Hypothalamus (tissue), 51 donors: ENCODE results near the gene ARHGAP26.
A peak's percentile ranks its signal among the peaks of the same experiment; 100 is the strongest.

Experiments used
- DNase-seq, 51 donors: peaks; one replicate each; lab custom pipeline; 2025; lab: John Stamatoyannopoulos, UW

The ARHGAP26 gene

GRCh38 chr5:143047091-143047490 lies 276.9 kb downstream of the ARHGAP26 start:
- DNase-seq, result no peak

DNA sequence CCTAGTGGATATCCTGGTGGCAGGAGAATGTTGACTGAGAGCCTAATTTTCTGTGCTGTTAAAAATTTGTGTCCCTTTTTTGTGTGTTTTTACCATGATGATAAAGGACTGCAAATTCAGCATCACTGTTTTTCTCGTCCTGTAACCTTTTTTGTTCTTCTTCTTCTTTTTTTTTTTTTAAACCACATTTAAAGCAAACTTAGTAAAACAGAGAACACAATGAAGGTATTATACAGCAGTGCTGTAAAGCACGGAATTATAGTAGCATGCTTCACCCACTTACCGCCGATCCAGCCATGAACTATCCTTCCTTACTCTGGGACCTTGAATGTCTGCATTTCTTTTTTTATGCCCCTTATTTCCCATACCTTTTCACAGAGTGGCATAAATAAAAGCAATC lies 280.0 kb downstream of the ARHGAP26 start:
- no peak for DNase-seq

- no peak for DNase-seq
These were observed 281.3 kb downstream of the ARHGAP26 start for GRCh38 chr5:143051244-143052058.

DNA sequence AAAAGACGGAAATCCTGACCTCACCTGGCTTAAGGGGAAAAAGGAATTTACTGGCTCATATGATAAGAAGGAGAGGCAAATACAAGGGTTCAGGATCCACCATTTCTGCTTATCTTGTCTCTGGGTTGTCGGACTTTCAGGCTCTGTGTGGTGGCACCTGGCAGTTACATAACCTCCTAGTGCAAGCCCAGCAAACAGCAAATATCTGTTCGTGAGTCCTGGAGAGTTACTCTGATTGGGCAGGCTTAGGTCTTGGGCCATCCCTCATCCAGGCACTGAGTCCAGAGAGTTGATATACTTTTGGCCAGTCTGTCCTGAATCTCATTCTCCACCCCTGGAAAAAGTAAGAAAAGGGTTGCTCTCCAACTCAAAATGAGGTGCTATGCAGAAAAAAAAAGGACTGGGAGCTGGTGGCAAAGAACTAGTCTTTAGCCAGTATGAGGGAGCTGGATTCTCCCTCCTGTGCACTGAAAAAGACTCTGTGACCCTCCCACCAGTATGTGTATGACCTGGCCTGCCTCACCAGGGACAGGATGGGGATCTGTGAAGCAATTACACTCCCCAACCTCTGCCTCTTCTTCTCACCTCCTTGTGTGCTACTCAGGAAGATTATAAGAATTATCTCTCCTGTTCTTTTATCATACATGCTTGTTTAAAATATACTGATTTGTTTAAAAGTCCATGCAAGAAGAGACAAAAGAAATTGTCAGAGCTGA lies 282.9 kb downstream of the ARHGAP26 start:
- no peak for DNase-seq

GRCh38 chr5:143053780-143054179 lies 283.6 kb downstream of the ARHGAP26 start:
- no peak for DNase-seq

DNA sequence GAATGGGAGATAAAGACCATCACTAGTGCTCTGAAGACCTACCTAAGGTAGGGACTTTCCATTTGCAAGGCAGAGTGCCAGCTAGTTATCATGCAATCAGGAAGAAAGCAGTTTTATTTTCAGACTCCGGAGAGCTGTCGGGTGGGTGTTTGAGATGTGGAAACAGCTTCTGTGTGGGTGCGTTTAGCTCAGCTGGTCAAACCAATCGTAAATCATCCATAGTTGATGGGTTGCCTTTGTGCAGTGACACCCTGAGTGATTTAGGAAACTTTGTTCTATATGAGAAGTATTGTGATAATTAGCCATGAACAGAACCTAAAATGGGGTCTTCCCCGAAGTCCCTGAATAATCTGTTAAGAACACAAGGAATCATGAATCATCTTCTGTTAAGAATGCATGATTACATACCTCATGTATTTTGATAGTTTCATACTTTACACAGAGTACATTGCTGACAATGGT lies 284.3 kb downstream of the ARHGAP26 start:
- peak in 1 of 51 donors; percentile 10 for DNase-seq

GRCh38 chr5:143055596-143056338 lies 285.6 kb downstream of the ARHGAP26 start:
- no peak for DNase-seq

DNA sequence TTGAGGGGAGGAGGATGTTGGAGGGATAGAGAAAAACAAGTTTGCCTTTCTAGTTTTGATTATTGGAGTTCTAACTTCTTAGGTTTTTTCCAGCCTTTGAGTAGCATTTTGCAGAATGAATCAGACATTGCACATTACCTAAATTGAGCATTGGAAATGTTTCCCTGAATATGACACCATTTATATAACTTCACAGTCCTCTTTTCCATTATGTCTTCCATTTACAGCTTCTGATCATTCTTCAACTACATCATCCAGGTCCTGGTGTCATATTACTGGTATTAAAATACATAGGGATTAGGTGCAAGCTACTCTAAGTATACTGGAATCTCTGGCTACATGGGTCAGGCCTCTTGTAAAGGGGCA lies 286.1 kb downstream of the ARHGAP26 start:
- no peak for DNase-seq

- no peak for DNase-seq
These were observed 286.8 kb downstream of the ARHGAP26 start for GRCh38 chr5:143056792-143057579.

DNA sequence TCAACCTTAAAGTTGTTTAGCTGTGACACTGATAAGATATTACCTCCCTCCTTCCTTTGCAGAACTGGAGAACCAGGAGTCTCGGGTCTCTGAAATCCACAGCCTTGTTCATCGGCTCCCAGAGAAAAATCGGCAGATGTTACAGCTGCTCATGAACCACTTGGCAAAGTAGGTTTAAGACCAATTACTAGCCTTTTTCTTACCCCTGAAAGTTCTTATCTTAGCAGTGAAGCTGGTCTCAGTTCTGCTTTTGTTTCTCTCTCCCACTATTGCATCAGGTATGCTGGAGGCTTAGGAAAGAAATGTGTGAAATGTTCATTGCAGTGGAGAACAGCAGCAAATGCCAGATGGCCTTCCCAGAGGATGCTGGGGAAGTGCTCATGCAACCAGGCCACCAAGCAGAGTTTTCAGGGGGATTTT lies 287.4 kb downstream of the ARHGAP26 start:
- no peak for DNase-seq

DNA sequence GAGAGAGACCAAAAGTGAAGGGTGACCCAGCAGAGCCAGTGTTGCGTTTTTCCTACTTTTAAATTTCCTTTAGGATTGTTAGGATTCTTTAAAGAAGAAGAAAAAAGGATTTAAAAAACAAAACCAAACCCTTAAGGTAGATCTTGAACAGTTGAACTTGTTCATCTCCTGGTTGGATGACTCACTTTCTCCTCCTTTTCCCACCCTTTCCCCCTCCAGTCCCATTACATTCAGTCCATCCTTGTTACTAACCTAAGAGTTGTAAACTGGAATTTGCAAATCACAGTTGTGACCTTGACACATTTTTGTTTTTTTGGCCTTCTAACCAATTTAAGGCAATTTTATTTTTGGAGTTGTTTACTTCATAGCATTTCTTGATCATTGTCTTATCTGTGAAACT lies 289.2 kb downstream of the ARHGAP26 start:
- DNase-seq, result no peak

DNA sequence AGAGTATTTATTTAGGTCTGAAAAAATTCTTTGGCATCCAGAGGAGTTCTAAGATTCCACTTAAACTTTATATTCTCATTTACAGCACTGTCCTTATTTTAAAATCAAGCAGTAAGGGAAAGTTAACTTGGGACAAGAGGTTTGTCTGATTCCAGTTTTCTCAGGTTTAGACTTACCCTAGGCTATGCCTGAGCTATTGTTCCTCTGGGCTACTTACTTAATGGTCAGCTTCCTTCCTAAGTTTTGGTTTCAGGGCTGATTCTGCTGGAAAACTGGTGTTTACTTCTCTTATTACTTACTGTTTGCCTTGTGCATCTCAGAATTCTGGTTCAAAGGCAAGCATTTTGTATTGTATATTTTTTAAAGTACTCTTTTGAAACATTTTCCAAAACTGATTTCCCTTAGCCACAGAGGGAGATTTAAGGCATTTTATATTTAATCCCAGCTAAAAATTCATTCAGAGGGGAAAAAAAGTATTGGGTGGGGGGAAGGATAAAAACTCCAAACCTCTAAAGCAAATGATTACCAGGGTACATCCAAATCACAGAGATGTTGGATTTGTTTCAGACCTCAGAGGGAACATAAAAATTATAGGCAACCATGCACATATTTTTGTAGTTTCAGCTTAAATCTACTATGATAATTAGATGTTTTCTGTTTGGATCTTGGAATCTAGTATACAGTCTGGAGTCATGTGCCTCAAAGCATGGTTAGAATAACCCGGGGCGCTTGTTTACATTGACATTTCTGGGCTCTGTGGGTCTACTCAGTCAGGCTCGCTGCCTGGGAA lies 290.0 kb downstream of the ARHGAP26 start:
- DNase-seq, result no peak

- DNase-seq, result no peak
These were observed 291.2 kb downstream of the ARHGAP26 start for GRCh38 chr5:143061161-143061945.

DNA sequence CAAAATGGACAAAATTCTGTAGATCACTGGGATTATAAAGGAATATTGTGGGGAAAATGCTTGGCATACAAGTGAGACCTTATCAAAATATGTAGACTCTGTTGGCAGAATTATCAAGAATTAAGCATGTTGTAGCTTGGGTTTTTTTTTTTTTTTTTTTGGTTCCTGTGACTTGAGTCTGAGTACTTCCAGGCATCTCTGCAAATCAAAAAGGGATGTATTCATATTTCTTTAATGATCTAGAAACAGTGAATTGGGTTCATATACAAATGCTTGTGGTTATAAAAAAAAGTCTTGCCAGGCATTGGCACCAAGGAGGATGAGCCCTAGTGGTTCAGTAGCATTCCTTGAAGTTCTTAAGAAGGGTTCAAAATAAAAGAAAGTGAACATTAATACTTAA lies 292.2 kb downstream of the ARHGAP26 start:
- no peak for DNase-seq

DNA sequence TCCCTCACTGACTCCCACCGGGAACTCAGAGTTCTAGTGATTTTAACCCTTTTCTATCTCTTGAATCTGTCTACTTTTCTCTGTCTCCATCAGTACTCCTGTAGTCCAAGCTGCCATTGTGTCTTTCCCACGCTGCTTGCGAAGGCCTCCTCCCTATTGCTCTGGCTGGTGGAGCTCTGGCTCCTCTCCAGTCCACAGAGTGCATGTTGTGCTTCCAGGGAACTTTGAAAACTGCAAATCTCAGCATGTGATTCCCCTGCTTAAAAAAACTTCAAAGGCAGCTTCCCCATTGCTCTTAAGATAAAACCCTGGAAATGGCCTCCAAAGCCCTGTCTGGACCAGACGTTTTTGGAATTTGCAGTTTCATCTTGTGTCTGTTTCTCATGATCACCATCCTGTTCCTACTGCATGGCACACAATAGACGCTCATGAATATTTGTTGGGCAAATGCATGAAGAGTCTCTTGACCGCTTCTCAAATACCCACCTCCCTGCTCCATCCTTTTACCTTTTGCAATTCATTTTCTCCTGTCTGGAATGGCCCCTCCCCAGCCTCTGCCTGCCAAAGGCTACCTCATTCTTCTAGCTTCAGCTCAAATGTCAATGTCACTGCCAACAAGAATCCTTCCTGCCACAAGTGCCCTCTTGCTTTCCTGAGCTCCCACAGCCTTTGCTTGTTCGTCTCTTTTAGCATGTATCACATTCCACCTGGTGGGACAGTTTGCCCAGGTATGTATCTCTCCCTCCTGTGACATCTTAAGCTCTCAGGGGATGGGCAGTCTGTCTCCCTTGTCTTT lies 293.2 kb downstream of the ARHGAP26 start:
- DNase-seq, result peak in 13 of 51 donors; percentile 3 to 38 (median 18)

DNA sequence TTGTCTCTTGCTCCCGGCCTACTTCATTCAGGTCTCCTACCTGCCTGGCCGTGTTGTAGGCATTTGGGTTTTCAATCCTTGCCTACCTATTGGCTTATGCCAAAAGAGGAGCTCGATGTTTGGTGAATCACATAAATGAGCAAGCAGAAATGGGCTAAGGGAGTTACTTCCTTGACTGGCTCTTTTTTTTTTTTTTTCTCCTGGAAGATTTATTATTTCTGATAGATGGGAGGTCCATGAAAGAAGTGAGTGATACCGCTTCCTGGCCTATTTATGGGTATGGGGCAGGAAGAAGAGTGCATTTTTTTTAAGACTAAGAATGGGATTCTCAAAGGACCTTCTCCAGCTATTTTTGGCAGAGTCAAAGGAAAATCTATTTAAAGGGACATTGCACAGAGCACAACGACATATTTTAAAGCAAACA lies 294.1 kb downstream of the ARHGAP26 start:
- no peak for DNase-seq

DNA sequence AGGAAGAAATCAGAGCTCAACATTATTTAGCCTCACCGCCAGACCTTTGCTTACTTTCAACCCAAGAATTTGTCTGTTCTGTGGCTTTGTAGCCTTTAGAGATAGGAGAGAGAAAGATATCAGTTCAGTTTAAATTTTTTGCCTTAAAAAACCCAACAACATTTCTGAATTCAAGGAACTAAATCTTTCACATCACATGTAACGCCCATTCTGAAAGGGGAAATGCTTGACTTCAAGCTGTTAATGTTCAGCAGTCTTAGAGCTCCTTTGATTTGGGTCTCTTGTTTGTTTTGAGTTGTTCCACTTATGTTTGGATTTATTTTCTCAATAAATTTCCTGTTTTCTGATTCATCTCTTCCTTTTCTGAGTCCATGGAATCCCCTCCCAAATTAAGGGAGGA lies 294.5 kb downstream of the ARHGAP26 start:
- DNase-seq, result no peak
